Ovary (tissue), 9 donors: ENCODE data around the gene TBC1D2. TPM values are rescaled to one million over a fixed set of nuclear protein-coding genes. Genes with fewer than 3 reads are reported as not detected.

Experiments used
- DNase-seq, 5 donors: peaks; one replicate each; pipeline ENCODE4 v3.0.0-alpha.2; 2019 to 2020
- H3K27ac ChIP-seq, 2 donors: fragments of 200-600 bp; one replicate each; pipeline versions ENCODE4 v1.5.1 to v1.8.0; 2019 to 2022
- H3K27me3 ChIP-seq: fragments of 200-600 bp; one replicate; pipeline ENCODE4 v1.8.0; 2022
- H3K36me3 ChIP-seq: fragments of 200-600 bp; sonication (generic); one replicate; pipeline ENCODE4 v1.5.1; 2019
- H3K4me1 ChIP-seq: one replicate; pipeline ENCODE4 v1.8.1; 2013; ENCODE audit warnings: mild to moderate bottlenecking, moderate library complexity; ENCODE audit not compliant: insufficient read depth
- H3K4me3 ChIP-seq: fragments of 200-600 bp; sonication (generic); one replicate; pipeline ENCODE4 v1.5.1; 2017
- H3K9me3 ChIP-seq, 2 donors: fragments of 200-600 bp in 1 of 2; sonication (generic) in 1 of 2; one replicate each; pipeline versions ENCODE4 v1.5.1 to v1.8.1; 2013 to 2019; ENCODE audit warnings: mild to moderate bottlenecking in 1 of 2, moderate library complexity in 1 of 2
- CTCF ChIP-seq, 3 donors: fragments of 450-650 bp in 2 of 3; fragments of 200-600 bp in 1 of 3; IDR thresholded peaks; one replicate each; pipeline versions ENCODE4 v1.5.1 to v1.8.0; 2016 to 2022; ENCODE audit warnings: antibody characterized with exemption in 3 of 3, mild to moderate bottlenecking in 1 of 3
- EP300 ChIP-seq: sonication (generic); formaldehyde crosslinking; IDR thresholded peaks from one replicate; pipeline ENCODE4 v1.6.1; 2017; ENCODE audit warnings: antibody characterized with exemption
- POLR2A ChIP-seq: fragments of 450-650 bp; IDR thresholded peaks from one replicate; pipeline ENCODE4 v1.6.1; 2017; ENCODE audit warnings: antibody characterized with exemption, mild to moderate bottlenecking, moderate library complexity
- WGBS, 3 donors: extraction: QIAGEN DNeasy Blood & Tissue Kit in 1 of 3; methylation state at CpG; one replicate each; pipeline versions ENCODE4 v1.1.5 to v1.1.7; 2013 to 2017; 5-methylcytosine and 5-hydroxymethylcytosine counted together
- intact Hi-C, 4 donors: fragments of 100-400 bp; cut with DNase I; formaldehyde crosslinking; loops; one replicate each; pipeline versions ENCODE4 v1.11.0 to v1.15.1; 2022 to 2023
- polyA plus RNA-seq, 2 donors: library from polyadenylated mRNA; stranded (reverse); fragments of 200-250 nt in 1 of 2; fragments of 350-450 nt in 1 of 2; fragmentation: Illumina TruSeq in 1 of 2; extraction: RNeasy Lipid Tissue Mini Kit (QIAGEN cat#74804) in 1 of 2; gene quantifications; one replicate each; pipeline ENCODE4 v1.2.3, GENCODE V29; 2013 to 2014
- total RNA-seq, 7 donors: library from RNA; depleted of rRNA in 2 of 7; stranded (reverse); fragments of >200 nt in 2 of 7; fragmentation: NEBNext Ultra II Directional in 3 of 7; extraction: Animal tissue kit (Norgen Biotek cat#: 25700) in 3 of 7; gene quantifications; one replicate each; pipeline versions ENCODE4 v1.1.0 to v1.2.4, GENCODE V29; 2016 to 2023
- donor health status: DM: no; HTN: no; CAD: no; lungs with moderate emphysema.
- donor health status: DM: no; HTN: no; CAD: no.
- donor health status: Bipolar disorder and iron deficiency.
- donor health status: DM: yes; HTN: yes; CAD: no.
- donor health status: DM: no; HTN: no; CAD: no.
- donor health status: DM: yes; HTN: yes; CAD: no.

The TBC1D2 gene
- total and polyA plus RNA-seq, 9 donors, result 1.7 to 11.3 (median 4.4) TPM

GRCh38 chr9:98295824-98296223 lies 40.4 kb upstream of the TBC1D2 start:
- Histone ChIP-seq H3K4me1 (no peaks in the 10 kb centered on the region), H3K9me3 (no peaks in the 10 kb centered on the region), H3K36me3 (no peaks in the 10 kb centered on the region), H3K27me3 (no peaks in the 10 kb centered on the region), H3K4me3 (no peak overlapping the region), H3K27ac (no peak overlapping the region)
- intact Hi-C loops, result no loop called here
- TF ChIP-seq POLR2A, result no peak
- TF ChIP-seq CTCF (IDR thresholded peaks at IDR 0.05), result no peak
- no peak for TF ChIP-seq EP300
- no peak for DNase-seq
- 82 to 93% (median 84%) methylated on average over 6 of the region's 6 CpGs for WGBS, 3 donors

DNA sequence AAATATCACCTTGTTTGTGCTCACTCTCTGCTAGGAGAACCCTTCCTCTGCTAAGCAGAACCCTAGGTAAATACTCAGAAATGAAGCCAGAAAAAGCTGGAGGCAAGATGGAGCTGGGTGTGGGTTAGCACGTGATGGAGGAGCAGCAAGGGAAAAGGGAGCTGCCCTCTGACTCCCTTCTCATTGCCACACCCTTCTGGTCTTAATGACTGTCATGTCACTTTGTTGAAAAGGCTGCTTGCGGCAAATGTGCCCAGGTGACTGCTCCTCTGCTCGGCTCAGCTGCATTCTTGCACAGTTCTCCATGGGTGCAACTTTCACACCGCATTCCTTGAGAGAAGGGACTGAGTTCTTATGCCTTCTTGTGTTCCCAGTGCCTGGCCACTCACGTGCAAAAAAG lies 36.4 kb upstream of the TBC1D2 start:
- TF ChIP-seq CTCF (IDR thresholded peaks at IDR 0.05), result no peak
- TF ChIP-seq POLR2A, result no peak
- no peak for TF ChIP-seq EP300
- intact Hi-C loops, result no loop called here
- Histone ChIP-seq H3K27me3 (no peaks in the 10 kb centered on the region), H3K4me3 (no peak overlapping the region), H3K9me3 (no peaks in the 10 kb centered on the region), H3K4me1 (no peaks in the 10 kb centered on the region), H3K36me3 (no peaks in the 10 kb centered on the region), H3K27ac (no peak overlapping the region)
- WGBS, 3 donors, result 53 to 59% (median 54%) methylated on average over 5 of the region's 5 CpGs
- no peak for DNase-seq

- WGBS, 3 donors, result 82 to 87% (median 84%) methylated on average over 18 of the region's 18 CpGs
- intact Hi-C loops, result no loop called here
- TF ChIP-seq EP300, result no peak
- TF ChIP-seq POLR2A, result no peak
- no peak for TF ChIP-seq CTCF (IDR thresholded peaks at IDR 0.05)
Observed at GRCh38 chr9:98290411-98290810, 35.0 kb upstream of the TBC1D2 start.

DNA sequence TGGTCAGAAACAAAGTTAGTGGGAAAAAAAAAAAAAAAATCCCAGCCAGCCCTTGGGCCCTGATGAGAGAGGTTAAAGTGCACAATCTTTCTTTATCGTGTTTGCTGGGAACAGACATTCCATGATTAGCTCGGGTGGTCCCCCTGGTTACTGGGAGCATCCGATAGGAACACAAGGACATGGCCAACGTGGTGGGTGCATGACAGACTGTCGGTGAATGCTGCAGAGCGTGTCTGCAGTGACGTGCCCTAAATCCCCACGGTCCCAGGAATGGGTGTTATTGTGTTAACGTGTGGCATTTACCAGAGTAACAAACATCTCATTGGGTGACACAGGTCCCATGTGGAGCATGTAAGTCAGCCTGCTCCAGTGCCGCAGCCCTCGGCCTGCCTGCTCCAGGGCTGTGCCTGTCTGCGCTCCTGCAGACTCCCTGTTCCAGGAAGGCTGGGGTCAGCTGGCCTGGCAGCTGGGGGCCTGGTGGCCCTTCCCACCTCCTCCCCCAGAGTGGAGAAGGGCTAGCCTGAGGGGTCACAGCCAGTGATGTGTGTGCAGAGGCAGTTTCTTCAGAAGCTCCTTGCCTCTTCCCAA lies 34.3 kb upstream of the TBC1D2 start:
- 61 to 73% (median 66%) methylated on average over 12 of the region's 12 CpGs for WGBS, 3 donors

More at GRCh38 chr9:98290411-98290810, 35.0 kb upstream of the TBC1D2 start:
- H3K4me3 ChIP-seq, result no peak overlapping the region
- no peaks in the 10 kb centered on the region for H3K27me3 ChIP-seq
- no peak for DNase-seq
- H3K4me1 ChIP-seq, result no peaks in the 10 kb centered on the region
- H3K27ac ChIP-seq, result no peak overlapping the region
- no peaks in the 10 kb centered on the region for H3K9me3 ChIP-seq
- no peaks in the 10 kb centered on the region for H3K36me3 ChIP-seq

More for the DNA sequence above, 34.3 kb upstream of the TBC1D2 start:
- no peaks in the 10 kb centered on the region for H3K27me3 ChIP-seq
- H3K36me3 ChIP-seq, result no peaks in the 10 kb centered on the region
- no peak for TF ChIP-seq CTCF (IDR thresholded peaks at IDR 0.05)
- no peaks in the 10 kb centered on the region for H3K9me3 ChIP-seq
- DNase-seq, result no peak
- H3K4me3 ChIP-seq, result no peak overlapping the region
- no peaks in the 10 kb centered on the region for H3K4me1 ChIP-seq
- H3K27ac ChIP-seq, result no peak overlapping the region
- intact Hi-C loops, result no loop called here
